CD14-positive monocyte (primary cell): ENCODE results near the gene TMEM88. TPM values are rescaled to one million over a fixed set of nuclear protein-coding genes. Genes with fewer than 3 reads are reported as not detected.
A peak's percentile ranks its signal among the peaks of the same experiment; 100 is the strongest.

Source experiments
- DNase-seq, 3 donors: peaks; one replicate each; pipeline ENCODE4 v3.0.0-alpha.2; 2011 to 2022
- H2AFZ ChIP-seq: 2 replicates; pipeline ENCODE4 v1.6.0; 2012; ENCODE audit warnings: mild to moderate bottlenecking, low read depth, low read length, inconsistent platforms; ENCODE audit not compliant: insufficient read depth, poor library complexity, severe bottlenecking
- H3K27ac ChIP-seq, 2 donors: 1 replicate in 1 of 2; 2 replicates in 1 of 2; pipeline ENCODE4 v1.5.1; 2012 to 2013; ENCODE audit warnings: low read length in 2 of 2, control low read depth in 1 of 2, inconsistent platforms in 1 of 2, low read depth in 1 of 2, mild to moderate bottlenecking in 1 of 2
- H3K27me3 ChIP-seq, 2 donors: one replicate each; pipeline versions ENCODE4 v1.6.0 to v1.6.1; 2011 to 2013; ENCODE audit warnings: low read length in 2 of 2; ENCODE audit not compliant: control insufficient read depth in 2 of 2, insufficient read depth in 2 of 2
- H3K36me3 ChIP-seq, 2 donors: replicated peaks in 1 of 2; 1 replicate in 1 of 2; 2 replicates in 1 of 2; pipeline versions ENCODE4 v1.5.1 to v1.6.1; 2012 to 2013; ENCODE audit warnings: low read length in 2 of 2, control low read depth in 1 of 2, inconsistent platforms in 1 of 2, mild to moderate bottlenecking in 1 of 2; ENCODE audit not compliant: insufficient read depth in 2 of 2, control insufficient read depth in 1 of 2
- H3K4me1 ChIP-seq, 2 donors: 1 replicate in 1 of 2; 2 replicates in 1 of 2; pipeline versions ENCODE4 v1.5.1 to v1.6.1; 2012 to 2013; ENCODE audit warnings: low read length in 2 of 2, control low read depth in 1 of 2, inconsistent platforms in 1 of 2, mild to moderate bottlenecking in 1 of 2, moderate library complexity in 1 of 2; ENCODE audit not compliant: insufficient read depth in 2 of 2, control insufficient read depth in 1 of 2
- H3K4me2 ChIP-seq: replicated peaks from 2 replicates; pipeline ENCODE3; 2012; ENCODE audit warnings: low read length, moderate library complexity, mild to moderate bottlenecking; ENCODE audit not compliant: poor library complexity, severe bottlenecking; ENCODE audit errors: extremely low read depth
- H3K4me3 ChIP-seq, 3 experiments: fragments of 200-600 bp in 1 of 3; sonication (generic) in 1 of 3; replicated peaks in 1 of 3; 1 replicate in 2 of 3; 2 replicates in 1 of 3; pipeline ENCODE4 v1.5.1; 2011 to 2013; ENCODE audit warnings: low read length in 3 of 3, mild to moderate bottlenecking in 3 of 3, control low read depth in 2 of 3, low read depth in 2 of 3, inconsistent platforms in 1 of 3, moderate library complexity in 1 of 3
- H3K79me2 ChIP-seq: 2 replicates; pipeline ENCODE4 v1.6.0; 2012; ENCODE audit warnings: mild to moderate bottlenecking, control low read depth, inconsistent platforms, low read length, moderate library complexity; ENCODE audit not compliant: insufficient read depth
- H3K9ac ChIP-seq: 2 replicates; pipeline ENCODE4 v1.6.0; 2017; ENCODE audit warnings: low read length, mild to moderate bottlenecking; ENCODE audit not compliant: insufficient read depth, poor library complexity, severe bottlenecking
- H3K9me3 ChIP-seq, 2 donors: replicated peaks in 1 of 2; 1 replicate in 1 of 2; 2 replicates in 1 of 2; pipeline versions ENCODE4 v1.5.1 to v1.6.1; 2012 to 2013; ENCODE audit warnings: low read length in 2 of 2, control low read depth in 1 of 2; ENCODE audit not compliant: control insufficient read depth in 1 of 2, insufficient read depth in 1 of 2
- H4K20me1 ChIP-seq: 2 replicates; pipeline ENCODE4 v1.6.0; 2012; ENCODE audit warnings: mild to moderate bottlenecking, low read length, control low read depth, moderate library complexity; ENCODE audit not compliant: insufficient read depth
- H3K27ac Mint-ChIP-seq, 7 donors: one replicate each; pipeline ENCODE4 v1.8.0; 2020; ENCODE audit warnings: mild to moderate bottlenecking in 7 of 7, mixed read lengths in 7 of 7, moderate library complexity in 6 of 7, inconsistent platforms in 2 of 7
- H3K27me3 Mint-ChIP-seq, 3 donors: one replicate each; pipeline ENCODE4 v1.8.0; 2021 to 2022; ENCODE audit warnings: low read depth in 3 of 3, mild to moderate bottlenecking in 3 of 3, mixed read lengths in 3 of 3, moderate library complexity in 3 of 3, inconsistent platforms in 1 of 3
- H3K36me3 Mint-ChIP-seq, 2 donors: one replicate each; pipeline ENCODE4 v1.8.0; 2020; ENCODE audit warnings: mixed read lengths in 2 of 2, inconsistent platforms in 1 of 2, mild to moderate bottlenecking in 1 of 2
- H3K4me1 Mint-ChIP-seq: one replicate; pipeline ENCODE4 v1.8.0; 2020; ENCODE audit warnings: mild to moderate bottlenecking, mixed read lengths
- H3K4me3 Mint-ChIP-seq, 2 donors: one replicate each; pipeline ENCODE4 v1.8.0; 2020; ENCODE audit warnings: mild to moderate bottlenecking in 2 of 2, mixed read lengths in 2 of 2, moderate library complexity in 1 of 2
- H3K9me3 Mint-ChIP-seq, 7 donors: one replicate each; pipeline ENCODE4 v1.8.0; 2020 to 2022; ENCODE audit warnings: mixed read lengths in 7 of 7, mild to moderate bottlenecking in 6 of 7, moderate library complexity in 6 of 7, inconsistent platforms in 2 of 7
- CTCF ChIP-seq: fragments of 200-600 bp; IDR thresholded peaks from one replicate; pipeline ENCODE4 v1.8.0; 2022; ENCODE audit warnings: antibody characterized with exemption, mild to moderate bottlenecking
- WGBS: methylation state at CpG from one replicate; pipeline ENCODE4 v1.1.5; 2013; ENCODE audit warnings: missing lambda C conversion rate; ENCODE audit not compliant: insufficient coverage; 5-methylcytosine and 5-hydroxymethylcytosine counted together
- intact Hi-C, 2 donors: fragments of 100-400 bp; cut with micrococcal nuclease; formaldehyde crosslinking; loops; one replicate each; pipeline versions ENCODE4 v1.15.0 to v1.15.1; 2023
- polyA plus RNA-seq, 3 donors: library from polyadenylated mRNA; depleted of rRNA in 1 of 3; unstranded in 2 of 3; stranded (reverse) in 1 of 3; fragments of 300-500 nt in 2 of 3; fragments of >200 nt in 1 of 3; fragmentation: Illumina TruSeq in 2 of 3; gene quantifications; 1 replicate in 2 of 3; 2 replicates in 1 of 3; pipeline ENCODE4 v1.2.3, GENCODE V29; 2012 to 2021

The TMEM88 gene
- polyA plus RNA-seq, 3 donors, result 10.2 TPM; not detected in 2

GRCh38 chr17:7820231-7820630 is 34.6 kb upstream of the TMEM88 start:
- H3K36me3 Mint-ChIP-seq, result no peaks in the 10 kb centered on the region
- no peak overlapping the region for H3K4me3 ChIP-seq
- H3K4me1 Mint-ChIP-seq, result peaks cover 3% of the 10 kb centered on the region
- peaks cover 2 to 6% (median 5%) of the 10 kb centered on the region in 3 donors for H3K27me3 Mint-ChIP-seq
- DNase-seq, result no peak
- no peak overlapping the region for H2AFZ ChIP-seq
- no peak for TF ChIP-seq CTCF
- no peak overlapping the region for H3K9ac ChIP-seq
- intact Hi-C loops, result loop anchor here (5.0 kb wide), 2 partner anchors 77 to 78 kb away; no protein-coding TSS in a partner anchor
- no peaks in the 10 kb centered on the region for H3K4me1 ChIP-seq
- no peaks in the 10 kb centered on the region for H3K79me2 ChIP-seq
- H3K9me3 Mint-ChIP-seq, result no peaks in the 10 kb centered on the region
- no peak overlapping the region for H3K27ac ChIP-seq
- H3K27me3 ChIP-seq, result no peaks in the 10 kb centered on the region
- H3K9me3 ChIP-seq, result no peaks in the 10 kb centered on the region
- no peak overlapping the region for H3K4me2 ChIP-seq
- H4K20me1 ChIP-seq, result no peaks in the 10 kb centered on the region
- no peaks in the 10 kb centered on the region for H3K36me3 ChIP-seq
- WGBS, result 97% methylated on average over 5 of the region's 5 CpGs
- no peak overlapping the region for H3K4me3 Mint-ChIP-seq
- no peak overlapping the region for H3K27ac Mint-ChIP-seq

- no peaks in the 10 kb centered on the region for H3K4me1 ChIP-seq
- Mint-ChIP-seq H3K36me3 (no peaks in the 10 kb centered on the region), H3K4me1 (peaks cover 6% of the 10 kb centered on the region), H3K4me3 (no peak overlapping the region), H3K27me3 (peaks cover 7 to 9% (median 7%) of the 10 kb centered on the region in 3 donors), H3K9me3 (no peaks in the 10 kb centered on the region), H3K27ac (peak overlapping the region in 1 of 7 donors; percentile 45)
- DNase-seq, result no peak
- H3K9me3 ChIP-seq, result no peaks in the 10 kb centered on the region
- WGBS, result 94% methylated on average over 11 of the region's 14 CpGs
- H3K4me3 ChIP-seq, result no peak overlapping the region
- no peaks in the 10 kb centered on the region for H4K20me1 ChIP-seq
- no peaks in the 10 kb centered on the region for H3K27me3 ChIP-seq
- no peak overlapping the region for H2AFZ ChIP-seq
- TF ChIP-seq CTCF, result no peak
- H3K4me2 ChIP-seq, result no peak overlapping the region
- no peaks in the 10 kb centered on the region for H3K36me3 ChIP-seq
- H3K9ac ChIP-seq, result no peak overlapping the region
- intact Hi-C loops, result loop anchor here (2.0 to 5.0 kb wide), 4 partner anchors 31 to 80 kb away; partner anchors contain the start of gene NAA38 (in 1 of the 2)
- H3K27ac ChIP-seq, result no peak overlapping the region
- no peaks in the 10 kb centered on the region for H3K79me2 ChIP-seq
Measured at GRCh38 chr17:7822126-7822525, 32.7 kb upstream of the TMEM88 start.
